Right atrium auricular region (tissue), 2 donors: ENCODE results near the gene OTOS. TPM values are rescaled to one million over a fixed set of nuclear protein-coding genes. Genes with fewer than 3 reads are reported as not detected.

Source experiments
- DNase-seq: peaks from one replicate; pipeline ENCODE4 v3.0.0-alpha.2; 2019; ENCODE audit warnings: low spot score
- H3K27ac ChIP-seq, 2 donors: fragments of 200-600 bp; sonication (generic); 1 replicate in 1 of 2; 2 replicates in 1 of 2; pipeline ENCODE4 v1.5.1; 2016 to 2019
- H3K27me3 ChIP-seq, 2 donors: fragments of 200-600 bp; sonication (generic); one replicate each; pipeline versions ENCODE4 v1.5.1 to v1.6.0; 2017 to 2019
- H3K36me3 ChIP-seq: fragments of 200-600 bp; sonication (generic); one replicate; pipeline ENCODE4 v1.5.1; 2016
- H3K4me1 ChIP-seq, 2 donors: fragments of 200-600 bp; sonication (generic); one replicate each; pipeline versions ENCODE4 v1.5.1 to v1.6.0; 2017 to 2019
- H3K4me3 ChIP-seq, 2 donors: fragments of 200-600 bp; sonication (generic); 1 replicate in 1 of 2; 2 replicates in 1 of 2; pipeline ENCODE4 v1.5.1; 2017 to 2019; ENCODE audit warnings: mild to moderate bottlenecking in 1 of 2, moderate library complexity in 1 of 2
- H3K9me3 ChIP-seq, 2 donors: fragments of 200-600 bp; sonication (generic); one replicate each; pipeline ENCODE4 v1.5.1; 2019
- total RNA-seq, 2 donors: library from RNA; depleted of rRNA; stranded (reverse); fragments of >200 nt; gene quantifications; one replicate each; pipeline ENCODE4 v1.1.0, GENCODE V29; 2016
- TF ChIP-seq, protein P1 (sequence below), 2 donors: fragments of 200-600 bp; sonication (generic); IDR thresholded peaks; one replicate each; pipeline ENCODE4 v1.5.1; 2019; ENCODE audit warnings: antibody characterized with exemption in 2 of 2

The OTOS gene
- total RNA-seq, 2 donors from 2014 or later: not detected

GRCh38 chr2:240166761-240167587, 26.5 kb upstream of the OTOS start:
- Histone ChIP-seq H3K4me1 (no peaks in the 10 kb centered on the region), H3K9me3 (no peaks in the 10 kb centered on the region), H3K27ac (no peak overlapping the region), H3K36me3 (no peaks in the 10 kb centered on the region), H3K4me3 (no peak overlapping the region), H3K27me3 (no peaks in the 10 kb centered on the region)
- TF ChIP-seq, protein P1, sequence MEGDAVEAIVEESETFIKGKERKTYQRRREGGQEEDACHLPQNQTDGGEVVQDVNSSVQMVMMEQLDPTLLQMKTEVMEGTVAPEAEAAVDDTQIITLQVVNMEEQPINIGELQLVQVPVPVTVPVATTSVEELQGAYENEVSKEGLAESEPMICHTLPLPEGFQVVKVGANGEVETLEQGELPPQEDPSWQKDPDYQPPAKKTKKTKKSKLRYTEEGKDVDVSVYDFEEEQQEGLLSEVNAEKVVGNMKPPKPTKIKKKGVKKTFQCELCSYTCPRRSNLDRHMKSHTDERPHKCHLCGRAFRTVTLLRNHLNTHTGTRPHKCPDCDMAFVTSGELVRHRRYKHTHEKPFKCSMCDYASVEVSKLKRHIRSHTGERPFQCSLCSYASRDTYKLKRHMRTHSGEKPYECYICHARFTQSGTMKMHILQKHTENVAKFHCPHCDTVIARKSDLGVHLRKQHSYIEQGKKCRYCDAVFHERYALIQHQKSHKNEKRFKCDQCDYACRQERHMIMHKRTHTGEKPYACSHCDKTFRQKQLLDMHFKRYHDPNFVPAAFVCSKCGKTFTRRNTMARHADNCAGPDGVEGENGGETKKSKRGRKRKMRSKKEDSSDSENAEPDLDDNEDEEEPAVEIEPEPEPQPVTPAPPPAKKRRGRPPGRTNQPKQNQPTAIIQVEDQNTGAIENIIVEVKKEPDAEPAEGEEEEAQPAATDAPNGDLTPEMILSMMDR (IDR thresholded peaks at IDR 0.05): no peak
- no peak for DNase-seq

DNA sequence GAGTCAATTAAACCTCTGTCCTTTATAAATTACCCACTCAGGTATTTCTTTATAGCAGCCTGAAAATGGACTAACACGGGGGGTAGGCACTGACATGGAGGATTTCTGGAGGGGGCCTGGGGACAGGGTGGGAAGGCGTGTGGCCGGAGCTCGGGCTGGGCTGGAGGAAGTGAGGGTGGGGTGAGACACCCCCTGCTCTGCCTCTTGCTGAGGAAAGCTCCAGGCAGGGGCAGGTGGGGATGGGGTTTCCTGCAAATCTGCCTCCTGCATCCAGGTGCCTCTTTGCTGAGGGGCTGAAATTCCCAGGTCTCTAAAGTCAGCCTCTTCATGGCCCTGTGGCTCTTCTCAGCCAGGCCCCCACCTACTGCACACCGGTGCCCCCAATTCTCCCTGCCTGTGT, 25.7 kb upstream of the OTOS start:
- Histone ChIP-seq H3K27ac (no peak overlapping the region), H3K4me3 (no peak overlapping the region), H3K36me3 (no peaks in the 10 kb centered on the region), H3K9me3 (no peaks in the 10 kb centered on the region), H3K4me1 (no peaks in the 10 kb centered on the region), H3K27me3 (no peaks in the 10 kb centered on the region)
- TF ChIP-seq, protein P1 (IDR thresholded peaks at IDR 0.05): no peak
- no peak for DNase-seq

- Histone ChIP-seq H3K27me3 (no peaks in the 10 kb centered on the region), H3K4me1 (no peaks in the 10 kb centered on the region), H3K36me3 (no peaks in the 10 kb centered on the region), H3K4me3 (no peak overlapping the region), H3K9me3 (no peaks in the 10 kb centered on the region), H3K27ac (no peak overlapping the region)
- TF ChIP-seq, protein P1 (IDR thresholded peaks at IDR 0.05): no peak
- DNase-seq: no peak
Measured at GRCh38 chr2:240165661-240166060, 25.2 kb upstream of the OTOS start.

- DNase-seq: no peak
- Histone ChIP-seq H3K36me3 (no peaks in the 10 kb centered on the region), H3K27ac (no peak overlapping the region), H3K9me3 (no peaks in the 10 kb centered on the region), H3K27me3 (no peaks in the 10 kb centered on the region), H3K4me1 (no peaks in the 10 kb centered on the region), H3K4me3 (no peak overlapping the region)
- TF ChIP-seq, protein P1 (IDR thresholded peaks at IDR 0.05): no peak
Measured at GRCh38 chr2:240165034-240165433, 24.6 kb upstream of the OTOS start.

- Histone ChIP-seq H3K27me3 (no peaks in the 10 kb centered on the region), H3K4me1 (no peaks in the 10 kb centered on the region), H3K9me3 (no peaks in the 10 kb centered on the region), H3K4me3 (no peak overlapping the region), H3K36me3 (no peaks in the 10 kb centered on the region), H3K27ac (no peak overlapping the region)
- no peak for DNase-seq
- TF ChIP-seq, protein P1 (IDR thresholded peaks at IDR 0.05): no peak
Measured at GRCh38 chr2:240164586-240164985, 24.1 kb upstream of the OTOS start.
